BJ (cell line): ENCODE results near the gene RRM2. TPM values are rescaled to one million over a fixed set of nuclear protein-coding genes. Genes with fewer than 3 reads are reported as not detected.

Source experiments
- CTCF ChIA-PET: fragments of 350-600 bp; formaldehyde crosslinking; extraction: SDS; loops from one replicate; lab custom pipeline; 2021; ENCODE audit warnings: antibody characterized with exemption, inconsistent platforms; lab: Yijun Ruan, JAX
- POLR2A ChIA-PET: fragments of 300-600 bp; sonication (Branson Sonifier 250); formaldehyde crosslinking; extraction: SDS; loops from one replicate; lab custom pipeline; 2021; ENCODE audit warnings: antibody characterized with exemption; lab: Charles Lee
- DNase-seq: peaks from one replicate; pipeline ENCODE4 v3.0.0-alpha.2; 2011; ENCODE audit warnings: low read depth
- H3K27me3 ChIP-seq: 2 replicates; pipeline ENCODE4 v1.6.0; 2011; ENCODE audit warnings: low read length; ENCODE audit not compliant: control insufficient read depth, insufficient read depth
- H3K36me3 ChIP-seq: 2 replicates; pipeline ENCODE4 v1.5.1; 2011; ENCODE audit warnings: low read length; ENCODE audit not compliant: control insufficient read depth, insufficient read depth
- H3K4me3 ChIP-seq: 2 replicates; pipeline ENCODE4 v1.5.1; 2011; ENCODE audit warnings: low read depth, mild to moderate bottlenecking, control low read depth, low read length
- CTCF ChIP-seq: IDR thresholded peaks from 2 replicates; pipeline ENCODE4 v1.5.1; 2011; ENCODE audit warnings: low read depth, mild to moderate bottlenecking, control low read depth, inconsistent platforms, low read length, moderate library complexity; ENCODE audit not compliant: insufficient read depth
- polyA plus RNA-seq: library from polyadenylated mRNA; depleted of rRNA; stranded (reverse); fragments of >200 nt; gene quantifications from 2 replicates; pipeline ENCODE4 v1.2.3, GENCODE V29; 2011

RRM2 gene
- polyA plus RNA-seq, 1 experiment = 23.5 TPM

GRCh38 chr2:10135296-10136089, 13.0 kb downstream of the RRM2 start:
- CTCF ChIA-PET = interaction anchor here (1.5 to 1.7 kb wide), 3 partner anchors 7 to 299 kb away, joined by 3 to 11 read pairs (median 5); no protein-coding TSS in a partner anchor
- no peak overlapping the region for H3K4me3 ChIP-seq
- H3K27me3 ChIP-seq = no peaks in the 10 kb centered on the region
- DNase-seq = no peak
- POLR2A ChIA-PET = no interaction called here
- TF ChIP-seq CTCF = no peak
- no peaks in the 10 kb centered on the region for H3K36me3 ChIP-seq

GRCh38 chr2:10136101-10136934, 13.8 kb downstream of the RRM2 start:
- POLR2A ChIA-PET = no interaction called here
- no peaks in the 10 kb centered on the region for H3K27me3 ChIP-seq
- CTCF ChIA-PET = interaction anchor here (1.2 to 1.6 kb wide), 2 partner anchors 19 to 299 kb away, joined by 3 to 5 read pairs; no protein-coding TSS in a partner anchor
- TF ChIP-seq CTCF = no peak
- no peaks in the 10 kb centered on the region for H3K36me3 ChIP-seq
- H3K4me3 ChIP-seq = no peak overlapping the region
- DNase-seq = no peak

- H3K27me3 ChIP-seq = no peaks in the 10 kb centered on the region
- no peak for TF ChIP-seq CTCF
- no peak for DNase-seq
- no peak overlapping the region for H3K4me3 ChIP-seq
- H3K36me3 ChIP-seq = no peaks in the 10 kb centered on the region
- POLR2A ChIA-PET = no interaction called here
- CTCF ChIA-PET = interaction anchor here (0.9 to 2.1 kb wide), 3 partner anchors 12 to 272 kb away, joined by 3 to 6 read pairs (median 3); no protein-coding TSS in a partner anchor
Measured at GRCh38 chr2:10137053-10137843, 14.7 kb downstream of the RRM2 start.

GRCh38 chr2:10139536-10139935, 17.0 kb downstream of the RRM2 start:
- Histone ChIP-seq H3K4me3 (no peak overlapping the region), H3K27me3 (no peaks in the 10 kb centered on the region), H3K36me3 (no peaks in the 10 kb centered on the region)
- POLR2A ChIA-PET = no interaction called here
- CTCF ChIA-PET = interaction anchor here (1.1 to 6.2 kb wide), 5 partner anchors 10 to 295 kb away, joined by 3 to 21 read pairs (median 6); no protein-coding TSS in a partner anchor
- DNase-seq = no peak
- TF ChIP-seq CTCF = no peak
